HepG2 (cell line): Measurements from ENCODE around the gene FAM110A. TPM values are rescaled to one million over a fixed set of nuclear protein-coding genes. Genes with fewer than 3 reads are reported as not detected.

Experiments used
- polyA plus RNA-seq, 8 experiments: library from polyadenylated mRNA; depleted of rRNA in 3 of 8; stranded (reverse) in 7 of 8; unstranded in 1 of 8; fragments of >200 nt; fragmentation: Illumina TruSeq in 4 of 8; extraction: Trizol in 4 of 8; gene quantifications; 2 replicates each; pipeline versions ENCODE4 v1.2.1 to v1.2.3, GENCODE V29; 2011 to 2016; ENCODE audit warnings: low read depth in 4 of 8, missing spikeins in 1 of 8, mixed read lengths in 1 of 8; ENCODE audit not compliant: insufficient read depth in 1 of 8
- total RNA-seq, 5 experiments: library from RNA; depleted of rRNA; stranded (reverse); fragments of >200 nt; fragmentation: Illumina TruSeq; extraction: Trizol; gene quantifications; 2 replicates each; pipeline ENCODE4 v1.2.3, GENCODE V29; 2016; ENCODE audit warnings: low read depth in 1 of 5

The FAM110A gene
- total and polyA plus RNA-seq, 2 of the 13 experiments (the other 11 are each of a cell fraction or from before 2014, with no cell fraction given), result 1.9 TPM

Other genes with a start within 250 kb of the FAM110A start
- gene TCF15, start 223.4 kb upstream of the FAM110A start, total RNA-seq (2016; rRNA removed; fragmentation: Illumina TruSeq; extraction: Trizol), result not detected in 2 replicates
- not detected in 2 replicates for gene TCF15, start 223.4 kb upstream of the FAM110A start, polyA plus RNA-seq (2011; rRNA removed)
- gene SRXN1, start 180.5 kb upstream of the FAM110A start, total RNA-seq (2016; rRNA removed; fragmentation: Illumina TruSeq; extraction: Trizol), result 87.7 and 98.2 TPM in 2 replicates
- 29.9 and 41.3 TPM in 2 replicates for gene SRXN1, start 180.5 kb upstream of the FAM110A start, polyA plus RNA-seq (2011; rRNA removed)
- not detected in 2 replicates for gene SCRT2, start 157.9 kb upstream of the FAM110A start, total RNA-seq (2016; rRNA removed; fragmentation: Illumina TruSeq; extraction: Trizol)
- gene SCRT2, start 157.9 kb upstream of the FAM110A start, polyA plus RNA-seq (2011; rRNA removed), result not detected in 2 replicates
- not detected in 2 replicates for gene SLC52A3, start 65.2 kb upstream of the FAM110A start, total RNA-seq (2016; rRNA removed; fragmentation: Illumina TruSeq; extraction: Trizol)
- gene SLC52A3, start 65.2 kb upstream of the FAM110A start, polyA plus RNA-seq (2011; rRNA removed), result 0.03 TPM in 1 of 2 replicates, not detected in the other
- not detected in 2 replicates for gene ANGPT4, start 82.6 kb downstream of the FAM110A start, total RNA-seq (2016; rRNA removed; fragmentation: Illumina TruSeq; extraction: Trizol)
- gene ANGPT4, start 82.6 kb downstream of the FAM110A start, polyA plus RNA-seq (2011; rRNA removed), result not detected in 2 replicates
- gene RSPO4, start 168.6 kb downstream of the FAM110A start, total RNA-seq (2016; rRNA removed; fragmentation: Illumina TruSeq; extraction: Trizol), result not detected in 2 replicates
- gene RSPO4, start 168.6 kb downstream of the FAM110A start, polyA plus RNA-seq (2011; rRNA removed), result not detected in 2 replicates